Skeletal muscle cell (primary cell): ENCODE results near the gene SLC39A3.

ENCODE experiments used
- DNase-seq: peaks from one replicate; pipeline ENCODE4 v3.0.0-alpha.2; 2010; ENCODE audit warnings: low read depth
- H3K4me3 ChIP-seq: 2 replicates; pipeline ENCODE4 v1.5.1; 2011; ENCODE audit warnings: low read depth, mild to moderate bottlenecking, control low read depth, low read length, moderate library complexity

SLC39A3 gene

GRCh38 chr19:2755448-2755705 is 15.6 kb upstream of the SLC39A3 start:
- no peak for DNase-seq
- H3K4me3 ChIP-seq = no peak overlapping the region

GRCh38 chr19:2754659-2755447 is 15.0 kb upstream of the SLC39A3 start:
- H3K4me3 ChIP-seq = no peak overlapping the region

GRCh38 chr19:2751438-2751830 is 11.6 kb upstream of the SLC39A3 start:
- DNase-seq = no peak
- no peak overlapping the region for H3K4me3 ChIP-seq

More at GRCh38 chr19:2754659-2755447, 15.0 kb upstream of the SLC39A3 start:
- DNase-seq = no peak

- no peak for DNase-seq
- H3K4me3 ChIP-seq = no peak overlapping the region
Measured at GRCh38 chr19:2750808-2751437, 11.1 kb upstream of the SLC39A3 start.

- DNase-seq = no peak
- no peak overlapping the region for H3K4me3 ChIP-seq
Measured at GRCh38 chr19:2747349-2747748, 7.5 kb upstream of the SLC39A3 start.

- no peak for DNase-seq
- no peak overlapping the region for H3K4me3 ChIP-seq
Measured at GRCh38 chr19:2744113-2744512, 4.3 kb upstream of the SLC39A3 start.

- DNase-seq = no peak
- no peak overlapping the region for H3K4me3 ChIP-seq
Measured at GRCh38 chr19:2743099-2743498, 3.3 kb upstream of the SLC39A3 start.

- H3K4me3 ChIP-seq = no peak overlapping the region
- DNase-seq = no peak
Measured at GRCh38 chr19:2740314-2740656, 468 bp upstream of the SLC39A3 start.

GRCh38 chr19:2736550-2737190 is 3.1 kb downstream of the SLC39A3 start:
- DNase-seq = no peak
- no peak overlapping the region for H3K4me3 ChIP-seq

GRCh38 chr19:2735374-2735773 is 4.4 kb downstream of the SLC39A3 start:
- DNase-seq = no peak
- no peak overlapping the region for H3K4me3 ChIP-seq

- DNase-seq = no peak
- H3K4me3 ChIP-seq = no peak overlapping the region
Measured at GRCh38 chr19:2734589-2735288, 5.1 kb downstream of the SLC39A3 start.

GRCh38 chr19:2733930-2734588 is 5.8 kb downstream of the SLC39A3 start:
- no peak overlapping the region for H3K4me3 ChIP-seq
- no peak for DNase-seq

- no peak for DNase-seq
- H3K4me3 ChIP-seq = no peak overlapping the region
Measured at GRCh38 chr19:2732883-2733282, 6.9 kb downstream of the SLC39A3 start.

- no peak overlapping the region for H3K4me3 ChIP-seq
- DNase-seq = no peak
Measured at GRCh38 chr19:2732157-2732725, 7.6 kb downstream of the SLC39A3 start.

- no peak overlapping the region for H3K4me3 ChIP-seq
- no peak for DNase-seq
Measured at GRCh38 chr19:2731181-2731995, 8.4 kb downstream of the SLC39A3 start.

GRCh38 chr19:2729943-2730818 is 9.6 kb downstream of the SLC39A3 start:
- no peak for DNase-seq
- H3K4me3 ChIP-seq = no peak overlapping the region

- H3K4me3 ChIP-seq = no peak overlapping the region
- no peak for DNase-seq
Measured at GRCh38 chr19:2728783-2729387, 10.9 kb downstream of the SLC39A3 start.

GRCh38 chr19:2727640-2727944 is 12.2 kb downstream of the SLC39A3 start:
- H3K4me3 ChIP-seq = no peak overlapping the region
- no peak for DNase-seq
